K562 (cell line): ENCODE measurements around the gene OOEP. TPM values are rescaled to one million over a fixed set of nuclear protein-coding genes. Genes with fewer than 3 reads are reported as not detected.

ENCODE experiments used
- ATAC-seq: fragments of 200-7000 bp; cut with Tn5 transposase; 3 replicates; pipeline ENCODE4 v1.9.1; 2020; ENCODE audit warnings: moderate library complexity
- BruUV-seq: library from RNA; stranded (reverse); fragments of 400-500 nt; replicated peaks from 2 replicates; lab custom pipeline; 2021; lab: Mats Ljungman, UMichigan
- CTCF ChIA-PET: fragments of 300-600 bp; formaldehyde crosslinking; extraction: SDS; loops from one replicate; lab custom pipeline; 2021; ENCODE audit warnings: low intra/inter-chr PET ratio; lab: Yijun Ruan, JAX
- POLR2A ChIA-PET: fragments of 300-600, 350-650 bp; sonication (Branson Sonifier 250); formaldehyde crosslinking; extraction: SDS; loops from one replicate; lab custom pipeline; 2021; ENCODE audit warnings: antibody characterized with exemption, inconsistent platforms; lab: Yijun Ruan, JAX
- DNase-seq, 4 experiments: peaks; one replicate each; pipeline versions ENCODE4 v3.0.0 to v3.0.0-alpha.2; 2011 to 2018; ENCODE audit warnings: low spot score in 3 of 4, mixed read lengths in 3 of 4; ENCODE audit errors: extremely low read depth in 1 of 4
- FAIRE-seq: peaks from 2 replicates; lab custom pipeline; 2011; peaks lifted over from hg19 to GRCh38; lab: Jason Lieb, UNC
- H2AFZ ChIP-seq: 2 replicates; pipeline ENCODE4 v1.6.0; 2011; ENCODE audit warnings: low read depth, low read length, control low read depth, inconsistent platforms
- H3K27ac ChIP-seq: fragments of 200-600 bp; 3 replicates; pipeline ENCODE4 v1.8.0; 2011; ENCODE audit warnings: low read depth, mild to moderate bottlenecking, control low read depth, inconsistent platforms, low read length, moderate library complexity, mixed read lengths; ENCODE audit errors: extremely low read depth
- H3K27me3 ChIP-seq, 2 experiments: fragments of 300-600 bp in 1 of 2; 2 replicates in 1 of 2; 3 replicates in 1 of 2; pipeline versions ENCODE4 v1.6.0 to v1.8.0; 2011; ENCODE audit warnings: inconsistent platforms in 2 of 2, low read length in 2 of 2, mild to moderate bottlenecking in 1 of 2, mixed read lengths in 1 of 2, moderate library complexity in 1 of 2; ENCODE audit not compliant: control insufficient read depth in 2 of 2, insufficient read depth in 2 of 2
- H3K36me3 ChIP-seq: fragments of 300-600 bp; 3 replicates; pipeline ENCODE4 v1.8.0; 2011; ENCODE audit warnings: mild to moderate bottlenecking, low read length, inconsistent platforms; ENCODE audit not compliant: control insufficient read depth, insufficient read depth
- H3K4me1 ChIP-seq, 2 experiments: fragments of 200-600 bp in 1 of 2; replicated peaks in 1 of 2; 2 replicates in 1 of 2; 3 replicates in 1 of 2; pipeline versions ENCODE4 v1.5.1 to v1.8.0; 2011; ENCODE audit warnings: inconsistent platforms in 2 of 2, low read length in 2 of 2, mild to moderate bottlenecking in 1 of 2, mixed read lengths in 1 of 2, moderate library complexity in 1 of 2; ENCODE audit not compliant: control insufficient read depth in 2 of 2, insufficient read depth in 2 of 2
- H3K4me2 ChIP-seq: 2 replicates; pipeline ENCODE4 v1.6.1; 2011; ENCODE audit warnings: low read length, control low read depth, inconsistent platforms, mixed read lengths; ENCODE audit not compliant: insufficient read depth
- H3K4me3 ChIP-seq: fragments of 200-600 bp; sonication (generic), shearing (Covaris generic); 2 replicates; pipeline ENCODE4 v1.5.1; 2016; ENCODE audit warnings: control low read depth, inconsistent platforms
- H3K79me2 ChIP-seq: fragments of 200-600 bp; 3 replicates; pipeline ENCODE4 v1.8.0; 2011; ENCODE audit warnings: low read length, inconsistent platforms; ENCODE audit not compliant: control insufficient read depth, insufficient read depth
- H3K9ac ChIP-seq, 2 experiments: 2 replicates each; pipeline versions ENCODE4 v1.6.0 to v1.6.1; 2011; ENCODE audit warnings: low read depth in 2 of 2, low read length in 2 of 2, control low read depth in 1 of 2, inconsistent platforms in 1 of 2, mild to moderate bottlenecking in 1 of 2, mixed read lengths in 1 of 2; ENCODE audit not compliant: insufficient read depth in 1 of 2
- H3K9me1 ChIP-seq: one replicate; pipeline ENCODE4 v1.6.0; 2011; ENCODE audit warnings: inconsistent platforms, mild to moderate bottlenecking, low read length, moderate library complexity; ENCODE audit not compliant: control insufficient read depth, insufficient read depth
- H3K9me3 ChIP-seq: replicated peaks from 2 replicates; pipeline ENCODE4 v1.5.1; 2011; ENCODE audit warnings: low read depth, low read length, inconsistent platforms; ENCODE audit not compliant: control insufficient read depth, insufficient read depth
- H4K20me1 ChIP-seq: replicated peaks from 2 replicates; pipeline ENCODE4 v1.6.1; 2011; ENCODE audit warnings: low read length, inconsistent platforms, mixed read lengths; ENCODE audit not compliant: control insufficient read depth, insufficient read depth
- ARNT ChIP-seq, 2 experiments: fragments of 450-650 bp; IDR thresholded peaks; 2 replicates each; pipeline ENCODE4 v1.6.1; 2016; ENCODE audit warnings: mild to moderate bottlenecking in 1 of 2
- PCBP1 ChIP-seq: fragments of 200-400 bp; formaldehyde crosslinking; IDR thresholded peaks from 2 replicates; pipeline ENCODE4 v1.6.1; 2018; ENCODE audit warnings: mild to moderate bottlenecking, low read depth, low read length; ENCODE audit not compliant: poor library complexity, severe bottlenecking
- ZNF347 ChIP-seq: fragments of 450-650 bp; formaldehyde crosslinking; IDR thresholded peaks from 2 replicates; pipeline ENCODE4 v1.4.0; 2020; ENCODE audit warnings: low read depth, mild to moderate bottlenecking, moderate library complexity
- ZSCAN32 ChIP-seq: fragments of 450-650 bp; formaldehyde crosslinking; IDR thresholded peaks from 2 replicates; pipeline ENCODE4 v1.4.0; 2020; ENCODE audit warnings: mild to moderate bottlenecking, moderate library complexity
- WGBS: fragments of 100-300 bp; shearing (Covaris generic); methylation state at CpG from one replicate; pipeline ENCODE4 v1.1.6; 2016; ENCODE audit warnings: low coverage, mixed read lengths; ENCODE audit not compliant: insufficient coverage; ENCODE audit errors: missing lambda C conversion rate; 5-methylcytosine and 5-hydroxymethylcytosine counted together
- in situ Hi-C: fragments of 300-500 bp; cut with MboI; formaldehyde crosslinking; loops from 4 replicates; pipeline ENCODE4 v1.15.0; 2018; ENCODE audit warnings: inconsistent platforms, mixed read lengths
- intact Hi-C: fragments of 100-400 bp; cut with micrococcal nuclease; formaldehyde crosslinking; loops from 2 replicates; pipeline ENCODE4 v1.14.2; 2022
- polyA plus RNA-seq, 8 experiments: library from polyadenylated mRNA; depleted of rRNA in 4 of 8; stranded (reverse) in 5 of 8; unstranded in 3 of 8; fragments of >200 nt; fragmentation: Nextera tagmentation in 2 of 8; fragmentation: Illumina TruSeq in 1 of 8; extraction: Ambion mirVana in 2 of 8; extraction: Trizol in 1 of 8; gene quantifications; 2 replicates each; pipeline versions ENCODE4 v1.2.1 to v1.2.3, GENCODE V29; 2011 to 2014; ENCODE audit warnings: inconsistent platforms in 1 of 8, missing spikeins in 1 of 8
- total RNA-seq, 7 experiments: library from RNA; depleted of rRNA in 6 of 7; stranded (reverse); fragments of >200 nt in 6 of 7; fragmentation: Illumina TruSeq in 2 of 7; extraction: Trizol in 2 of 7; gene quantifications; 2 replicates each; pipeline versions ENCODE4 v1.2.1 to v1.2.3, GENCODE V29; 2011 to 2021; ENCODE audit warnings: low replicate concordance in 1 of 7
- TF ChIP-seq, protein P1 (sequence below): sonication (generic); formaldehyde crosslinking; IDR thresholded peaks from 2 replicates; pipeline ENCODE4 v1.8.0; 2023; ENCODE audit warnings: missing genetic modification reagents, mild to moderate bottlenecking, borderline replicate concordance

Gene OOEP
- total and polyA plus RNA-seq, 9 of the 15 experiments (the other 6 are each of a cell fraction or from before 2014, with no cell fraction given) = not detected

DNA sequence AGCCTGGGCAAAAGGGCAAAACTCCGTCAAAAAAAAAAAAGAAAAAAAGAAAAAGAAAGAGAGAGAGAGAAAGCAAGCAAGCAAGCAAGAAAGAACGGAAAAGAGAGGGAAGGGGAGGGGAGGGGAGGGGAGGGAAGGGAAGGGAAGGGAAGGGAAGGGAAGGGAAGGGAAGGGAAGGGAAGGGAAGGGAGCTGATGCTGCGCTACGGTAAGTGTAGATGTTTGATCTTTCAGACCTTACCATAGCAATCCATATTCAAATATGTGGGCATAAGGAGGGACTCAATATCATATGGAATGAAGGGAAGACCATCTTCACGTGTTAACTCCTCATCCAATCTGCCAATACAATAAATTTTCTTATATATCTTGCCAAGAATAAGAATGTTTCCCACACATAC is 27.5 kb downstream of the OOEP start:
- intact Hi-C loops (no loop called here), in situ Hi-C loops (loop anchor here (25.0 kb wide), 1 partner anchor 930 kb away; no protein-coding TSS in a partner anchor)
- H3K79me2 ChIP-seq = no peaks in the 10 kb centered on the region
- H3K9me1 ChIP-seq = no peaks in the 10 kb centered on the region
- CTCF ChIA-PET = no interaction called here
- H3K27me3 ChIP-seq = peaks cover 4 to 19% of the 10 kb centered on the region in 2 experiments
- 0% methylated on average over 2 of the region's 5 CpGs for WGBS
- POLR2A ChIA-PET = no interaction called here
- H3K4me1 ChIP-seq = no peaks in the 10 kb centered on the region
- DNase-seq (no peak), FAIRE-seq (no peak), ATAC-seq (no peak)
- H3K9me3 ChIP-seq = no peaks in the 10 kb centered on the region
- no peaks in the 10 kb centered on the region for H3K36me3 ChIP-seq
- no peak overlapping the region for H2AFZ ChIP-seq
- BruUV-seq = no TSS peak
- H3K4me3 ChIP-seq = no peak overlapping the region
- no peaks in the 10 kb centered on the region for H4K20me1 ChIP-seq
- H3K9ac ChIP-seq = no peak overlapping the region
- H3K27ac ChIP-seq = no peak overlapping the region
- TF ChIP-seq, protein P1, sequence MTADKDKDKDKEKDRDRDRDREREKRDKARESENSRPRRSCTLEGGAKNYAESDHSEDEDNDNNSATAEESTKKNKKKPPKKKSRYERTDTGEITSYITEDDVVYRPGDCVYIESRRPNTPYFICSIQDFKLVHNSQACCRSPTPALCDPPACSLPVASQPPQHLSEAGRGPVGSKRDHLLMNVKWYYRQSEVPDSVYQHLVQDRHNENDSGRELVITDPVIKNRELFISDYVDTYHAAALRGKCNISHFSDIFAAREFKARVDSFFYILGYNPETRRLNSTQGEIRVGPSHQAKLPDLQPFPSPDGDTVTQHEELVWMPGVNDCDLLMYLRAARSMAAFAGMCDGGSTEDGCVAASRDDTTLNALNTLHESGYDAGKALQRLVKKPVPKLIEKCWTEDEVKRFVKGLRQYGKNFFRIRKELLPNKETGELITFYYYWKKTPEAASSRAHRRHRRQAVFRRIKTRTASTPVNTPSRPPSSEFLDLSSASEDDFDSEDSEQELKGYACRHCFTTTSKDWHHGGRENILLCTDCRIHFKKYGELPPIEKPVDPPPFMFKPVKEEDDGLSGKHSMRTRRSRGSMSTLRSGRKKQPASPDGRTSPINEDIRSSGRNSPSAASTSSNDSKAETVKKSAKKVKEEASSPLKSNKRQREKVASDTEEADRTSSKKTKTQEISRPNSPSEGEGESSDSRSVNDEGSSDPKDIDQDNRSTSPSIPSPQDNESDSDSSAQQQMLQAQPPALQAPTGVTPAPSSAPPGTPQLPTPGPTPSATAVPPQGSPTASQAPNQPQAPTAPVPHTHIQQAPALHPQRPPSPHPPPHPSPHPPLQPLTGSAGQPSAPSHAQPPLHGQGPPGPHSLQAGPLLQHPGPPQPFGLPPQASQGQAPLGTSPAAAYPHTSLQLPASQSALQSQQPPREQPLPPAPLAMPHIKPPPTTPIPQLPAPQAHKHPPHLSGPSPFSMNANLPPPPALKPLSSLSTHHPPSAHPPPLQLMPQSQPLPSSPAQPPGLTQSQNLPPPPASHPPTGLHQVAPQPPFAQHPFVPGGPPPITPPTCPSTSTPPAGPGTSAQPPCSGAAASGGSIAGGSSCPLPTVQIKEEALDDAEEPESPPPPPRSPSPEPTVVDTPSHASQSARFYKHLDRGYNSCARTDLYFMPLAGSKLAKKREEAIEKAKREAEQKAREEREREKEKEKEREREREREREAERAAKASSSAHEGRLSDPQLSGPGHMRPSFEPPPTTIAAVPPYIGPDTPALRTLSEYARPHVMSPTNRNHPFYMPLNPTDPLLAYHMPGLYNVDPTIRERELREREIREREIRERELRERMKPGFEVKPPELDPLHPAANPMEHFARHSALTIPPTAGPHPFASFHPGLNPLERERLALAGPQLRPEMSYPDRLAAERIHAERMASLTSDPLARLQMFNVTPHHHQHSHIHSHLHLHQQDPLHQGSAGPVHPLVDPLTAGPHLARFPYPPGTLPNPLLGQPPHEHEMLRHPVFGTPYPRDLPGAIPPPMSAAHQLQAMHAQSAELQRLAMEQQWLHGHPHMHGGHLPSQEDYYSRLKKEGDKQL (CRISPR knock-in tag) = no peak
- TF ChIP-seq ARNT (IDR thresholded peaks at IDR 0.05) = no peak
- no peak for TF ChIP-seq ZSCAN32
- TF ChIP-seq ZNF347 = no peak
- TF ChIP-seq PCBP1 = peak; percentile 62
- no peak overlapping the region for H3K4me2 ChIP-seq
